ENCODE results near the gene STRN3.

- TF ChIP-seq EZH2 (IDR thresholded peaks at IDR 0.05; ENCODE audit: insufficient read depth, poor library complexity, severe bottlenecking) (no peak), EZH2phosphoT487 (IDR thresholded peaks at IDR 0.05; ENCODE audit: insufficient read depth, low read depth) (no peak)
These were observed 24.9 kb downstream of the STRN3 start for GRCh38 chr14:31001339-31001658.

All from GM23248 (cell line).